22Rv1 (cell line): ENCODE results near the gene PTCHD1.

ENCODE experiments used
- ZFX ChIP-seq: fragments of 450-650 bp; IDR thresholded peaks from 2 replicates; pipeline ENCODE4 v1.6.1; 2017; ENCODE audit warnings: antibody characterized with exemption, borderline replicate concordance
- TF ChIP-seq, protein P1 (sequence below): fragments of 450-650 bp; IDR thresholded peaks from 2 replicates; pipeline ENCODE4 v1.5.1; 2017; ENCODE audit warnings: mild to moderate bottlenecking

DNA sequence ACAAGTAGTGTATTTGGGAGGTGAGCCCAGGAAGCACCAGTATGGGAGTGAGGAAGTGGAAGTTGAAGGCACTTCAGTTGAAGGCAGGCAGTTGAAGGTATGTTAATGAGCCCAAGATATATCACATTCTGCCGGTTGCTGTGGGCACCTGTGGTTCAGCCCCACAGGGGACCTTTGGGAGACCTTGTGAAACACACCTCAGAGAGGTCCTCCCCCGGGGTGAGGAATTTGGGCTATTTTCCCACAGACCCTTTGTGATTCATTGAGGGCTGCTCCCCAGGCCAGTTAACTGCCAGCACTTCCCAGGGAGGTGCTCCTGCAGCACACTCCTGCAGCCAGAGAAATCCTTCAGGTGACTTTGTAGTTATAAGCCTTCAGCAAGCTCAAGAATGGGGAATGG lies 45.9 kb downstream of the PTCHD1 start:
- TF ChIP-seq, protein P1, sequence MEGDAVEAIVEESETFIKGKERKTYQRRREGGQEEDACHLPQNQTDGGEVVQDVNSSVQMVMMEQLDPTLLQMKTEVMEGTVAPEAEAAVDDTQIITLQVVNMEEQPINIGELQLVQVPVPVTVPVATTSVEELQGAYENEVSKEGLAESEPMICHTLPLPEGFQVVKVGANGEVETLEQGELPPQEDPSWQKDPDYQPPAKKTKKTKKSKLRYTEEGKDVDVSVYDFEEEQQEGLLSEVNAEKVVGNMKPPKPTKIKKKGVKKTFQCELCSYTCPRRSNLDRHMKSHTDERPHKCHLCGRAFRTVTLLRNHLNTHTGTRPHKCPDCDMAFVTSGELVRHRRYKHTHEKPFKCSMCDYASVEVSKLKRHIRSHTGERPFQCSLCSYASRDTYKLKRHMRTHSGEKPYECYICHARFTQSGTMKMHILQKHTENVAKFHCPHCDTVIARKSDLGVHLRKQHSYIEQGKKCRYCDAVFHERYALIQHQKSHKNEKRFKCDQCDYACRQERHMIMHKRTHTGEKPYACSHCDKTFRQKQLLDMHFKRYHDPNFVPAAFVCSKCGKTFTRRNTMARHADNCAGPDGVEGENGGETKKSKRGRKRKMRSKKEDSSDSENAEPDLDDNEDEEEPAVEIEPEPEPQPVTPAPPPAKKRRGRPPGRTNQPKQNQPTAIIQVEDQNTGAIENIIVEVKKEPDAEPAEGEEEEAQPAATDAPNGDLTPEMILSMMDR = no peak
- no peak for TF ChIP-seq ZFX
